MCF 10A (cell line): ENCODE data around the gene TBC1D2B. TPM values are rescaled to one million over a fixed set of nuclear protein-coding genes. Genes with fewer than 3 reads are reported as not detected.

Experiments used
- BruUV-seq: library from RNA; stranded (reverse); fragments of 400-500 nt; replicated peaks from 2 replicates; lab custom pipeline; 2021; lab: Mats Ljungman, UMichigan
- CTCF ChIA-PET: fragments of 300-600 bp; sonication (Branson Sonifier 250); formaldehyde crosslinking; extraction: SDS; loops from one replicate; lab custom pipeline; 2021; ENCODE audit warnings: antibody characterized with exemption, inconsistent platforms; lab: Yijun Ruan, JAX
- POLR2A ChIA-PET: fragments of 300-600, 350-650 bp; sonication (Branson Sonifier 250); formaldehyde crosslinking; extraction: SDS; loops from one replicate; lab custom pipeline; 2020; ENCODE audit warnings: antibody characterized with exemption, inconsistent platforms; lab: Yijun Ruan, JAX
- DNase-seq: peaks from one replicate; pipeline ENCODE4 v3.0.0-alpha.2; 2018; ENCODE audit not compliant: unreplicated experiment
- H3K27ac Mint-ChIP-seq: one replicate; pipeline ENCODE4 v1.8.0; 2022; ENCODE audit warnings: mild to moderate bottlenecking, low read depth, mixed read lengths; ENCODE audit not compliant: unreplicated experiment
- H3K27me3 Mint-ChIP-seq: one replicate; pipeline ENCODE4 v1.8.0; 2022; ENCODE audit warnings: mixed read lengths; ENCODE audit not compliant: insufficient read depth, unreplicated experiment
- H3K36me3 Mint-ChIP-seq: one replicate; pipeline ENCODE4 v1.8.0; 2022; ENCODE audit warnings: mild to moderate bottlenecking, moderate library complexity, mixed read lengths; ENCODE audit not compliant: insufficient read depth, unreplicated experiment
- H3K4me1 Mint-ChIP-seq: one replicate; pipeline ENCODE4 v1.8.0; 2022; ENCODE audit warnings: mixed read lengths; ENCODE audit not compliant: insufficient read depth, unreplicated experiment
- H3K4me3 Mint-ChIP-seq: one replicate; pipeline ENCODE4 v1.8.0; 2022; ENCODE audit warnings: mild to moderate bottlenecking, moderate library complexity, mixed read lengths; ENCODE audit not compliant: unreplicated experiment
- H3K9me3 Mint-ChIP-seq: one replicate; pipeline ENCODE4 v1.8.0; 2022; ENCODE audit warnings: mixed read lengths; ENCODE audit not compliant: unreplicated experiment
- CTCF ChIP-seq: fragments of 200-600 bp; IDR thresholded peaks from one replicate; pipeline ENCODE4 v1.8.0; 2022; ENCODE audit warnings: antibody characterized with exemption, mild to moderate bottlenecking; ENCODE audit not compliant: unreplicated experiment
- intact Hi-C: fragments of 100-400 bp; cut with micrococcal nuclease; formaldehyde crosslinking; loops from 2 replicates; pipeline ENCODE4 v1.14.1; 2022
- total RNA-seq: library from RNA; stranded (reverse); gene quantifications from 2 replicates; pipeline ENCODE4 v1.2.3, GENCODE V29; 2022

The TBC1D2B gene
- total RNA-seq, 1 experiment from 2014 or later: 21.2 TPM

GRCh38 chr15:78080088-78080460, 2.6 kb upstream of the TBC1D2B start:
- peaks cover 9% of the 10 kb centered on the region for H3K4me1 Mint-ChIP-seq
- H3K27me3 Mint-ChIP-seq: no peaks in the 10 kb centered on the region
- BruUV-seq: no TSS peak
- H3K36me3 Mint-ChIP-seq: no peaks in the 10 kb centered on the region
- ChIA-PET POLR2A (interaction anchor here (1.0 to 1.4 kb wide), 2 partner anchors 14 to 85 kb away, joined by 3 read pairs; no protein-coding TSS in a partner anchor), CTCF (interaction anchor here (0.7 kb wide), 1 partner anchor 11 kb away, joined by 3 read pairs; no protein-coding TSS in a partner anchor)
- H3K27ac Mint-ChIP-seq: no peak overlapping the region
- H3K4me3 Mint-ChIP-seq: no peak overlapping the region
- H3K9me3 Mint-ChIP-seq: no peaks in the 10 kb centered on the region
- no peak for DNase-seq
- intact Hi-C loops: no loop called here
- TF ChIP-seq CTCF: no peak

- Mint-ChIP-seq H3K27me3 (no peaks in the 10 kb centered on the region), H3K27ac (no peak overlapping the region), H3K4me3 (no peak overlapping the region), H3K36me3 (no peaks in the 10 kb centered on the region), H3K9me3 (no peaks in the 10 kb centered on the region), H3K4me1 (peaks cover 12% of the 10 kb centered on the region)
- CTCF ChIA-PET: interaction anchor here (0.6 to 0.7 kb wide), 2 partner anchors 12 to 348 kb away, joined by 3 read pairs; no protein-coding TSS in a partner anchor
- no peak for TF ChIP-seq CTCF
- DNase-seq: no peak
- BruUV-seq: no TSS peak
- intact Hi-C loops: no loop called here
- POLR2A ChIA-PET: interaction anchor here (1.0 to 1.4 kb wide), 2 partner anchors 14 to 85 kb away, joined by 3 read pairs; no protein-coding TSS in a partner anchor
Measured at GRCh38 chr15:78079298-78080087, 2.0 kb upstream of the TBC1D2B start.

- BruUV-seq: no TSS peak
- H3K4me3 Mint-ChIP-seq: peak overlapping the region; percentile 92
- no peaks in the 10 kb centered on the region for H3K36me3 Mint-ChIP-seq
- H3K4me1 Mint-ChIP-seq: peaks cover 19% of the 10 kb centered on the region
- ChIA-PET POLR2A (interaction anchor here (0.8 to 3.1 kb wide), 3 partner anchors 11 to 65 kb away, joined by 4 to 25 read pairs (median 5); no protein-coding TSS in a partner anchor), CTCF (interaction anchor here (0.6 to 1.6 kb wide), 2 partner anchors 31 to 632 kb away, joined by 3 to 7 read pairs; no protein-coding TSS in a partner anchor)
- no peaks in the 10 kb centered on the region for H3K27me3 Mint-ChIP-seq
- no peak for DNase-seq
- H3K27ac Mint-ChIP-seq: no peak overlapping the region
- H3K9me3 Mint-ChIP-seq: no peaks in the 10 kb centered on the region
- intact Hi-C loops: loop anchor here (2.0 kb wide), 1 partner anchor 65 kb away; no protein-coding TSS in a partner anchor
- no peak for TF ChIP-seq CTCF
Measured at GRCh38 chr15:78077871-78078210, 330 bp upstream of the TBC1D2B start.
